Neuronal stem cell (in vitro differentiated cells): Measurements from ENCODE around the gene LMO2.

ENCODE experiments used
- DNase-seq: peaks from one replicate; pipeline ENCODE4 v3.0.0-alpha.2; 2013; ENCODE audit warnings: low spot score
- H2AFZ ChIP-seq: one replicate; pipeline ENCODE4 v1.6.1; 2013; ENCODE audit warnings: mild to moderate bottlenecking, low read length, inconsistent platforms
- H2AK5ac ChIP-seq: 2 replicates; pipeline ENCODE4 v1.6.1; 2013; ENCODE audit warnings: low read depth, mild to moderate bottlenecking, inconsistent platforms, low read length, moderate library complexity, mixed read lengths
- H2BK120ac ChIP-seq: 2 replicates; pipeline ENCODE4 v1.6.1; 2013; ENCODE audit warnings: low read depth, mild to moderate bottlenecking, inconsistent platforms, low read length, moderate library complexity, mixed read lengths
- H2BK12ac ChIP-seq: one replicate; pipeline ENCODE4 v1.6.1; 2013; ENCODE audit warnings: low read length, inconsistent platforms
- H2BK15ac ChIP-seq: 2 replicates; pipeline ENCODE4 v1.6.1; 2013; ENCODE audit warnings: mild to moderate bottlenecking, low read length, inconsistent platforms, mixed read lengths
- H2BK5ac ChIP-seq: one replicate; pipeline ENCODE4 v1.6.1; 2013; ENCODE audit warnings: inconsistent platforms, mild to moderate bottlenecking, low read length, moderate library complexity
- H3K14ac ChIP-seq: one replicate; pipeline ENCODE4 v1.6.1; 2013; ENCODE audit warnings: low read length, inconsistent platforms
- H3K18ac ChIP-seq: 2 replicates; pipeline ENCODE4 v1.6.1; 2013; ENCODE audit warnings: low read length, inconsistent platforms
- H3K23ac ChIP-seq: 2 replicates; pipeline ENCODE4 v1.6.1; 2013; ENCODE audit warnings: low read depth, mild to moderate bottlenecking, mixed read lengths, low read length, inconsistent platforms; ENCODE audit not compliant: poor library complexity
- H3K27ac ChIP-seq: replicated peaks from 3 replicates; pipeline ENCODE4 v1.5.1; 2013; ENCODE audit warnings: low read length, inconsistent platforms
- H3K27me3 ChIP-seq, 3 experiments: 2 replicates each; pipeline ENCODE4 v1.6.1; 2013; ENCODE audit warnings: low read length in 3 of 3, mild to moderate bottlenecking in 2 of 3, inconsistent platforms in 1 of 3, low read depth in 1 of 3, mixed read lengths in 1 of 3, moderate library complexity in 1 of 3; ENCODE audit not compliant: control insufficient read depth in 3 of 3, insufficient read depth in 3 of 3
- H3K36me3 ChIP-seq, 2 donors: replicated peaks in 1 of 2; 2 replicates each; pipeline ENCODE4 v1.6.1; 2013; ENCODE audit warnings: low read length in 2 of 2; ENCODE audit not compliant: control insufficient read depth in 2 of 2, insufficient read depth in 2 of 2
- H3K4ac ChIP-seq: 2 replicates; pipeline ENCODE4 v1.6.1; 2013; ENCODE audit warnings: inconsistent platforms, mild to moderate bottlenecking, low read length, moderate library complexity
- H3K4me1 ChIP-seq, 2 donors: 1 replicate in 1 of 2; 2 replicates in 1 of 2; pipeline ENCODE4 v1.6.1; 2013; ENCODE audit warnings: low read length in 2 of 2, low read depth in 1 of 2; ENCODE audit not compliant: control insufficient read depth in 2 of 2, insufficient read depth in 1 of 2
- H3K4me2 ChIP-seq: one replicate; pipeline ENCODE4 v1.6.1; 2013; ENCODE audit warnings: mild to moderate bottlenecking, low read length, inconsistent platforms; ENCODE audit not compliant: insufficient read depth, poor library complexity, severe bottlenecking
- H3K4me3 ChIP-seq, 2 donors: 2 replicates each; pipeline ENCODE4 v1.5.1; 2013; ENCODE audit warnings: low read length in 2 of 2, mild to moderate bottlenecking in 2 of 2, inconsistent platforms in 1 of 2, moderate library complexity in 1 of 2
- H3K79me1 ChIP-seq: one replicate; pipeline ENCODE4 v1.6.1; 2013; ENCODE audit warnings: low read depth, mild to moderate bottlenecking, inconsistent platforms, low read length, moderate library complexity
- H3K9ac ChIP-seq: one replicate; pipeline ENCODE4 v1.6.1; 2013; ENCODE audit warnings: mild to moderate bottlenecking, low read depth, low read length, inconsistent platforms; ENCODE audit not compliant: poor library complexity
- H3K9me3 ChIP-seq, 2 donors: replicated peaks in 1 of 2; 2 replicates each; pipeline versions ENCODE3 to v1.6.1; 2013; ENCODE audit warnings: low read length in 2 of 2, mild to moderate bottlenecking in 2 of 2, inconsistent platforms in 1 of 2, low read depth in 1 of 2, mixed read lengths in 1 of 2, moderate library complexity in 1 of 2; ENCODE audit not compliant: control insufficient read depth in 2 of 2, insufficient read depth in 1 of 2
- H4K8ac ChIP-seq: one replicate; pipeline ENCODE4 v1.6.1; 2013; ENCODE audit warnings: low read depth, mild to moderate bottlenecking, inconsistent platforms, low read length, moderate library complexity
- H4K91ac ChIP-seq: one replicate; pipeline ENCODE4 v1.6.1; 2013; ENCODE audit warnings: low read length, low read depth, mild to moderate bottlenecking, inconsistent platforms; ENCODE audit not compliant: poor library complexity
- WGBS, 2 donors: extraction: QIAGEN DNeasy Blood & Tissue Kit; methylation state at CpG; one replicate each; pipeline ENCODE4 v1.1.7; 2013; ENCODE audit warnings: missing lambda C conversion rate in 2 of 2, mixed read lengths in 1 of 2; ENCODE audit not compliant: insufficient read length in 2 of 2, insufficient replicate concordance in 1 of 2; ENCODE audit errors: extremely low coverage in 2 of 2; 5-methylcytosine and 5-hydroxymethylcytosine counted together

Gene LMO2

GRCh38 chr11:33894398-33894746 lies 2.5 kb upstream of the LMO2 start:
- Histone ChIP-seq H2AK5ac (no peak overlapping the region), H3K9ac (no peak overlapping the region), H2BK120ac (no peak overlapping the region), H3K9me3 (no peaks in the 10 kb centered on the region), H3K27me3 (peaks cover 0 to 25% (median 0%) of the 10 kb centered on the region in 3 experiments), H3K4me3 (no peak overlapping the region), H2BK15ac (no peak overlapping the region), H3K4me2 (no peak overlapping the region), H2BK12ac (no peak overlapping the region), H3K4ac (no peak overlapping the region), H3K4me1 (peaks cover 6 to 15% of the 10 kb centered on the region in 2 donors), H3K36me3 (no peaks in the 10 kb centered on the region), H3K79me1 (no peaks in the 10 kb centered on the region), H3K14ac (no peak overlapping the region), H4K91ac (no peak overlapping the region), H2BK5ac (no peak overlapping the region), H3K27ac (no peak overlapping the region), H2AFZ (no peak overlapping the region), H3K18ac (no peak overlapping the region), H3K23ac (no peak overlapping the region), H4K8ac (no peak overlapping the region)
- WGBS, 2 donors, result no CpG with 5 or more reads among the region's 4 CpGs
- no peak for DNase-seq

- no peak overlapping the region for H4K91ac ChIP-seq
- no peak overlapping the region for H3K27ac ChIP-seq
- no peak overlapping the region for H2AK5ac ChIP-seq
- H3K9me3 ChIP-seq, result no peaks in the 10 kb centered on the region
- H3K36me3 ChIP-seq, result no peaks in the 10 kb centered on the region
- no peak overlapping the region for H3K4ac ChIP-seq
- H2AFZ ChIP-seq, result no peak overlapping the region
- no peak overlapping the region for H3K14ac ChIP-seq
- H3K18ac ChIP-seq, result no peak overlapping the region
- no peak overlapping the region for H3K23ac ChIP-seq
- H2BK15ac ChIP-seq, result no peak overlapping the region
- DNase-seq, result no peak
- no peak overlapping the region for H4K8ac ChIP-seq
- no peak overlapping the region for H2BK12ac ChIP-seq
- H3K4me1 ChIP-seq, result peaks cover 6 to 15% of the 10 kb centered on the region in 2 donors
- no peak overlapping the region for H2BK120ac ChIP-seq
- H2BK5ac ChIP-seq, result no peak overlapping the region
- no CpG with 5 or more reads among the region's 14 CpGs for WGBS, 2 donors
- H3K4me3 ChIP-seq, result no peak overlapping the region
- H3K27me3 ChIP-seq, result peaks cover 0 to 22% (median 0%) of the 10 kb centered on the region in 3 experiments
- H3K4me2 ChIP-seq, result no peak overlapping the region
- no peaks in the 10 kb centered on the region for H3K79me1 ChIP-seq
- H3K9ac ChIP-seq, result no peak overlapping the region
Measured at GRCh38 chr11:33893711-33894397, 2.0 kb upstream of the LMO2 start.

- H3K4me2 ChIP-seq, result no peak overlapping the region
- H3K23ac ChIP-seq, result no peak overlapping the region
- no peaks in the 10 kb centered on the region for H3K79me1 ChIP-seq
- WGBS, 2 donors, result no CpG with 5 or more reads among the region's 11 CpGs
- H3K9me3 ChIP-seq, result no peaks in the 10 kb centered on the region
- H3K14ac ChIP-seq, result no peak overlapping the region
- no peak overlapping the region for H4K91ac ChIP-seq
- H2AK5ac ChIP-seq, result peak overlapping the region; percentile 44
- H2BK5ac ChIP-seq, result no peak overlapping the region
- H4K8ac ChIP-seq, result no peak overlapping the region
- no peak overlapping the region for H3K4me3 ChIP-seq
- H2BK120ac ChIP-seq, result no peak overlapping the region
- peaks cover 6 to 15% of the 10 kb centered on the region in 2 donors for H3K4me1 ChIP-seq
- no peak overlapping the region for H3K4ac ChIP-seq
- H3K36me3 ChIP-seq, result no peaks in the 10 kb centered on the region
- no peak overlapping the region for H2BK15ac ChIP-seq
- H3K9ac ChIP-seq, result no peak overlapping the region
- H2BK12ac ChIP-seq, result no peak overlapping the region
- no peak overlapping the region for H3K18ac ChIP-seq
- no peak for DNase-seq
- H3K27ac ChIP-seq, result no peak overlapping the region
- H2AFZ ChIP-seq, result no peak overlapping the region
- H3K27me3 ChIP-seq, result peaks cover 0 to 19% (median 0%) of the 10 kb centered on the region in 3 experiments
Measured at GRCh38 chr11:33892906-33893594, 1.2 kb upstream of the LMO2 start.

GRCh38 chr11:33889821-33890378 lies 2.0 kb downstream of the LMO2 start:
- H2BK120ac ChIP-seq, result no peak overlapping the region
- no peak overlapping the region for H3K4ac ChIP-seq
- H2BK15ac ChIP-seq, result no peak overlapping the region
- no CpG with 5 or more reads among the region's 3 CpGs for WGBS, 2 donors
- peaks cover 5 to 12% of the 10 kb centered on the region in 2 donors for H3K4me1 ChIP-seq
- H3K14ac ChIP-seq, result no peak overlapping the region
- H3K9ac ChIP-seq, result no peak overlapping the region
- no peak for DNase-seq
- peaks cover 0 to 12% (median 0%) of the 10 kb centered on the region in 3 experiments for H3K27me3 ChIP-seq
- H3K79me1 ChIP-seq, result no peaks in the 10 kb centered on the region
- no peak overlapping the region for H4K91ac ChIP-seq
- H3K9me3 ChIP-seq, result no peaks in the 10 kb centered on the region
- H2AK5ac ChIP-seq, result no peak overlapping the region
- no peak overlapping the region for H4K8ac ChIP-seq
- H3K27ac ChIP-seq, result no peak overlapping the region
- no peak overlapping the region for H2BK12ac ChIP-seq
- no peak overlapping the region for H3K4me2 ChIP-seq
- no peaks in the 10 kb centered on the region for H3K36me3 ChIP-seq
- no peak overlapping the region for H2AFZ ChIP-seq
- no peak overlapping the region for H3K23ac ChIP-seq
- no peak overlapping the region for H3K4me3 ChIP-seq
- no peak overlapping the region for H3K18ac ChIP-seq
- no peak overlapping the region for H2BK5ac ChIP-seq
